ENCODE data around the gene RAB7A. TPM values are rescaled to one million over a fixed set of nuclear protein-coding genes. Genes with fewer than 3 reads are reported as not detected.

Gene RAB7A
- polyA plus RNA-seq, 1 donor from 2014 or later: 42.4 TPM

DNA sequence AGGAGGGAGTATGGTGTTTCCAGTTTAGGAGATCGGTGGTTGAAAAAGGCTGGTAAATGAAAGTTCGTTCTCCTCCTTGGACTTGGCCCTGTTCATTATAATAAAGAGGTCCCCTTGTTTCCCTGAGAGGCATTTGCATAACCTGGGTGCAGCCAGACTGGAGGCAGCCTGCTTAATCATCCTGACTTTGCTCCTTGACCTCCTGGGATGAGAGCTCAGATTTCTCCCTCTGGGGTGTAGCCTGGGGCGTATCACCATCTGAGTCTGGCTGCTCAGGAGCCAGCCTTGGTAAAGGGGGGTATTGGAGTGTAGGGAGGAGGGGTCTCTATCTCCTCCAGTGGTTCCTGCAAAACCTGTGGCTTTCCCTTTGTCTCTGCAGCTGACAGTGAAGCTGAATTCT lies 132.2 kb downstream of the RAB7A start:
- no peaks in the 10 kb centered on the region for H3F3A ChIP-seq (ENCODE audit: insufficient read depth, low read length, poor library complexity, severe bottlenecking)
- TF ChIP-seq, protein P1, sequence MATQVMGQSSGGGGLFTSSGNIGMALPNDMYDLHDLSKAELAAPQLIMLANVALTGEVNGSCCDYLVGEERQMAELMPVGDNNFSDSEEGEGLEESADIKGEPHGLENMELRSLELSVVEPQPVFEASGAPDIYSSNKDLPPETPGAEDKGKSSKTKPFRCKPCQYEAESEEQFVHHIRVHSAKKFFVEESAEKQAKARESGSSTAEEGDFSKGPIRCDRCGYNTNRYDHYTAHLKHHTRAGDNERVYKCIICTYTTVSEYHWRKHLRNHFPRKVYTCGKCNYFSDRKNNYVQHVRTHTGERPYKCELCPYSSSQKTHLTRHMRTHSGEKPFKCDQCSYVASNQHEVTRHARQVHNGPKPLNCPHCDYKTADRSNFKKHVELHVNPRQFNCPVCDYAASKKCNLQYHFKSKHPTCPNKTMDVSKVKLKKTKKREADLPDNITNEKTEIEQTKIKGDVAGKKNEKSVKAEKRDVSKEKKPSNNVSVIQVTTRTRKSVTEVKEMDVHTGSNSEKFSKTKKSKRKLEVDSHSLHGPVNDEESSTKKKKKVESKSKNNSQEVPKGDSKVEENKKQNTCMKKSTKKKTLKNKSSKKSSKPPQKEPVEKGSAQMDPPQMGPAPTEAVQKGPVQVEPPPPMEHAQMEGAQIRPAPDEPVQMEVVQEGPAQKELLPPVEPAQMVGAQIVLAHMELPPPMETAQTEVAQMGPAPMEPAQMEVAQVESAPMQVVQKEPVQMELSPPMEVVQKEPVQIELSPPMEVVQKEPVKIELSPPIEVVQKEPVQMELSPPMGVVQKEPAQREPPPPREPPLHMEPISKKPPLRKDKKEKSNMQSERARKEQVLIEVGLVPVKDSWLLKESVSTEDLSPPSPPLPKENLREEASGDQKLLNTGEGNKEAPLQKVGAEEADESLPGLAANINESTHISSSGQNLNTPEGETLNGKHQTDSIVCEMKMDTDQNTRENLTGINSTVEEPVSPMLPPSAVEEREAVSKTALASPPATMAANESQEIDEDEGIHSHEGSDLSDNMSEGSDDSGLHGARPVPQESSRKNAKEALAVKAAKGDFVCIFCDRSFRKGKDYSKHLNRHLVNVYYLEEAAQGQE (IDR thresholded peaks at IDR 0.05; ENCODE audit: borderline replicate concordance): no peak
- TF ChIP-seq CTCF (IDR thresholded peaks at IDR 0.05; ENCODE audit: poor library complexity, severe bottlenecking) (no peak), SMC3 (conservative IDR thresholded peaks at IDR 0.05; ENCODE audit: poor library complexity) (no peak), RAD21 (conservative IDR thresholded peaks at IDR 0.05) (no peak), POLR2AphosphoS5 (IDR thresholded peaks at IDR 0.05) (no peak), EZH2 (IDR thresholded peaks at IDR 0.05; ENCODE audit: borderline replicate concordance, insufficient read depth, low read length, poor library complexity, severe bottlenecking) (no peak), MXI1 (conservative IDR thresholded peaks at IDR 0.05; ENCODE audit: poor library complexity, severe bottlenecking) (no peak), TAF1 (IDR thresholded peaks at IDR 0.05; ENCODE audit: low read depth) (no peak), EP300 (conservative IDR thresholded peaks at IDR 0.05; ENCODE audit: poor library complexity, severe bottlenecking) (no peak)
- peaks cover 13% of the 10 kb centered on the region for H3K9me3 ChIP-seq (ENCODE audit: low read length)
- no peak overlapping the region for H3K4me2 ChIP-seq (ENCODE audit: low read length)
- no peak overlapping the region for H3K4me3 ChIP-seq (ENCODE audit: low read length)
- no peaks in the 10 kb centered on the region for H3K27me3 ChIP-seq (ENCODE audit: insufficient read depth, low read depth, low read length)
- H3K36me3 ChIP-seq (ENCODE audit: insufficient read depth, low read length): no peaks in the 10 kb centered on the region
- no peaks in the 10 kb centered on the region for H4K20me1 ChIP-seq (ENCODE audit: insufficient read depth)
- no peak overlapping the region for H3K27ac ChIP-seq (ENCODE audit: low read length)
- no peak overlapping the region for H2AFZ ChIP-seq (ENCODE audit: low read depth, low read length)
- no peak overlapping the region for H3K9ac ChIP-seq (ENCODE audit: low read length)
- H3K9me2 ChIP-seq (ENCODE audit: insufficient read depth, low read length): no peaks in the 10 kb centered on the region
- no peaks in the 10 kb centered on the region for H3K79me2 ChIP-seq (replicated peaks; ENCODE audit: insufficient read depth, low read length)

- H3K27me3 ChIP-seq (ENCODE audit: insufficient read depth, low read depth, low read length): no peaks in the 10 kb centered on the region
- H3K4me3 ChIP-seq (ENCODE audit: low read length): no peak overlapping the region
- no peak overlapping the region for H3K27ac ChIP-seq (ENCODE audit: low read length)
- no peaks in the 10 kb centered on the region for H3K9me2 ChIP-seq (ENCODE audit: insufficient read depth, low read length)
- H3K9ac ChIP-seq (ENCODE audit: low read length): no peak overlapping the region
- peaks cover 10% of the 10 kb centered on the region for H3K9me3 ChIP-seq (ENCODE audit: low read length)
- no peaks in the 10 kb centered on the region for H3F3A ChIP-seq (ENCODE audit: insufficient read depth, low read length, poor library complexity, severe bottlenecking)
- H3K79me2 ChIP-seq (replicated peaks; ENCODE audit: insufficient read depth, low read length): no peaks in the 10 kb centered on the region
- H4K20me1 ChIP-seq (ENCODE audit: insufficient read depth): no peaks in the 10 kb centered on the region
- no peak overlapping the region for H2AFZ ChIP-seq (ENCODE audit: low read depth, low read length)
- H3K36me3 ChIP-seq (ENCODE audit: insufficient read depth, low read length): no peaks in the 10 kb centered on the region
- no peak for TF ChIP-seq POLR2AphosphoS5 (IDR thresholded peaks at IDR 0.05)
- TF ChIP-seq EZH2 (IDR thresholded peaks at IDR 0.05; ENCODE audit: borderline replicate concordance, insufficient read depth, low read length, poor library complexity, severe bottlenecking): no peak
- no peak for TF ChIP-seq TAF1 (IDR thresholded peaks at IDR 0.05; ENCODE audit: low read depth)
- TF ChIP-seq SMC3 (conservative IDR thresholded peaks at IDR 0.05; ENCODE audit: poor library complexity): no peak
- no peak for TF ChIP-seq RAD21 (conservative IDR thresholded peaks at IDR 0.05)
- H3K4me2 ChIP-seq (ENCODE audit: low read length): no peak overlapping the region
These were observed 133.6 kb downstream of the RAB7A start for GRCh38 chr3:128859630-128860029.

Measured in neural cell (in vitro differentiated cells).